C4-2B (cell line): Measurements from ENCODE around the gene CYBC1.

Experiments used
- ZFX ChIP-seq: fragments of 450-650 bp; IDR thresholded peaks from 2 replicates; pipeline ENCODE4 v1.6.1; 2017
- TF ChIP-seq, protein P1 (sequence below): fragments of 450-650 bp; conservative IDR thresholded peaks from 2 replicates; pipeline ENCODE4 v1.5.1; 2017; ENCODE audit warnings: mild to moderate bottlenecking

DNA sequence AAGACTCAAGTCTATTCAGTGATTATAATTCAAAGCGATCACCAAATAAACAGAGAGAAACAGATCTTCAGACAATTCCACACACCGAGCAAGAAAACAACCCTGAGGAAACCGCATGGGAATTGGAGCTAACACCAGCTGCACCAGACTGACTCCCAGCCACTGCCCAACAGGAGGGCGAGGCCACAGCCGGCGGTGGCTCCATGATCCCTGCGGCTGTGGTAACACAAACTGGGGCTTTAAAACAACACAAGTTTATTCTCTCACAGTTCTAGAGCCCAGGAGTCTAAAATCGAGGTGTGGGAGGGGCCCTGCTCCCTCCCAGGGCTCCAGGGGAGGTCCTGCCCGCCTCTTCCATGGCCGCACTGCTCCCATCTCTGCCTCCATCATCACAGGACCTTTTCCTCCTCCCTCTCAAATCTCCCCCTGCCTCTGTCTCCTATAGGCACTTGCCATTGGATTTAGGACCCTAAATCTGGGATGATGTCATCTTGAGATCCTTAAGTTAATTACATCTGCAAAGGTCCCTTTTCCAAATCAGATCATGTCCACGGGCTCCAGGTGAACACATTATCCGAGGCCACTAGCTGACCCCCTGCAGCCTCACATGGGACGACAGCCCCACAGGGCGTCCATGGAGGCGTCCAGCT, 42.1 kb downstream of the CYBC1 start:
- TF ChIP-seq, protein P1, sequence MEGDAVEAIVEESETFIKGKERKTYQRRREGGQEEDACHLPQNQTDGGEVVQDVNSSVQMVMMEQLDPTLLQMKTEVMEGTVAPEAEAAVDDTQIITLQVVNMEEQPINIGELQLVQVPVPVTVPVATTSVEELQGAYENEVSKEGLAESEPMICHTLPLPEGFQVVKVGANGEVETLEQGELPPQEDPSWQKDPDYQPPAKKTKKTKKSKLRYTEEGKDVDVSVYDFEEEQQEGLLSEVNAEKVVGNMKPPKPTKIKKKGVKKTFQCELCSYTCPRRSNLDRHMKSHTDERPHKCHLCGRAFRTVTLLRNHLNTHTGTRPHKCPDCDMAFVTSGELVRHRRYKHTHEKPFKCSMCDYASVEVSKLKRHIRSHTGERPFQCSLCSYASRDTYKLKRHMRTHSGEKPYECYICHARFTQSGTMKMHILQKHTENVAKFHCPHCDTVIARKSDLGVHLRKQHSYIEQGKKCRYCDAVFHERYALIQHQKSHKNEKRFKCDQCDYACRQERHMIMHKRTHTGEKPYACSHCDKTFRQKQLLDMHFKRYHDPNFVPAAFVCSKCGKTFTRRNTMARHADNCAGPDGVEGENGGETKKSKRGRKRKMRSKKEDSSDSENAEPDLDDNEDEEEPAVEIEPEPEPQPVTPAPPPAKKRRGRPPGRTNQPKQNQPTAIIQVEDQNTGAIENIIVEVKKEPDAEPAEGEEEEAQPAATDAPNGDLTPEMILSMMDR = no peak
- TF ChIP-seq ZFX = no peak
